Measurements from ENCODE around the gene FMNL3. TPM values are rescaled to one million over a fixed set of nuclear protein-coding genes. Genes with fewer than 3 reads are reported as not detected.

Gene FMNL3
- total and polyA plus RNA-seq, 2 of the 8 experiments (the other 6 are each of a cell fraction or from before 2014, with no cell fraction given) = 8.6 to 29.0 TPM

DNA sequence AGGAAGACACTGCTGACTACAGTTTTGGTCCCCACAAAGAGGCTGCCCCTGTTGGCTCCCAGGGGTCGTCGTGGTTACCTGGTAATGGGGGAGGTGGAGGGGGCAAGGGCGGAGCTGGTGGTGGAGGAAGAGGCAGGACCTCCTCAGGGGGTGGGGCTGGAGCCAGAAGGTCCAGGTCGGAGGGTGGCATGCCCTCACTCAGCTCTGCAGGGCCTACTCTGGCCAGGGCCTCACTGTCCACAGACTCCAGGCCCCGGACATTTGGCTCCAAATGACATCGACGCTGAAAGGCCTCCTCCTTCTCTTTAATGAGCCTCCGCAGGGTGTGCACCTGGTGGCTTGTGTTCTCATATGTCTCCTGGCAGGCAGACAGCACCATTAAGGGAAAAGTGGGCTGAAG lies 55.4 kb downstream of the FMNL3 start (continued):
- TF ChIP-seq, protein P1, sequence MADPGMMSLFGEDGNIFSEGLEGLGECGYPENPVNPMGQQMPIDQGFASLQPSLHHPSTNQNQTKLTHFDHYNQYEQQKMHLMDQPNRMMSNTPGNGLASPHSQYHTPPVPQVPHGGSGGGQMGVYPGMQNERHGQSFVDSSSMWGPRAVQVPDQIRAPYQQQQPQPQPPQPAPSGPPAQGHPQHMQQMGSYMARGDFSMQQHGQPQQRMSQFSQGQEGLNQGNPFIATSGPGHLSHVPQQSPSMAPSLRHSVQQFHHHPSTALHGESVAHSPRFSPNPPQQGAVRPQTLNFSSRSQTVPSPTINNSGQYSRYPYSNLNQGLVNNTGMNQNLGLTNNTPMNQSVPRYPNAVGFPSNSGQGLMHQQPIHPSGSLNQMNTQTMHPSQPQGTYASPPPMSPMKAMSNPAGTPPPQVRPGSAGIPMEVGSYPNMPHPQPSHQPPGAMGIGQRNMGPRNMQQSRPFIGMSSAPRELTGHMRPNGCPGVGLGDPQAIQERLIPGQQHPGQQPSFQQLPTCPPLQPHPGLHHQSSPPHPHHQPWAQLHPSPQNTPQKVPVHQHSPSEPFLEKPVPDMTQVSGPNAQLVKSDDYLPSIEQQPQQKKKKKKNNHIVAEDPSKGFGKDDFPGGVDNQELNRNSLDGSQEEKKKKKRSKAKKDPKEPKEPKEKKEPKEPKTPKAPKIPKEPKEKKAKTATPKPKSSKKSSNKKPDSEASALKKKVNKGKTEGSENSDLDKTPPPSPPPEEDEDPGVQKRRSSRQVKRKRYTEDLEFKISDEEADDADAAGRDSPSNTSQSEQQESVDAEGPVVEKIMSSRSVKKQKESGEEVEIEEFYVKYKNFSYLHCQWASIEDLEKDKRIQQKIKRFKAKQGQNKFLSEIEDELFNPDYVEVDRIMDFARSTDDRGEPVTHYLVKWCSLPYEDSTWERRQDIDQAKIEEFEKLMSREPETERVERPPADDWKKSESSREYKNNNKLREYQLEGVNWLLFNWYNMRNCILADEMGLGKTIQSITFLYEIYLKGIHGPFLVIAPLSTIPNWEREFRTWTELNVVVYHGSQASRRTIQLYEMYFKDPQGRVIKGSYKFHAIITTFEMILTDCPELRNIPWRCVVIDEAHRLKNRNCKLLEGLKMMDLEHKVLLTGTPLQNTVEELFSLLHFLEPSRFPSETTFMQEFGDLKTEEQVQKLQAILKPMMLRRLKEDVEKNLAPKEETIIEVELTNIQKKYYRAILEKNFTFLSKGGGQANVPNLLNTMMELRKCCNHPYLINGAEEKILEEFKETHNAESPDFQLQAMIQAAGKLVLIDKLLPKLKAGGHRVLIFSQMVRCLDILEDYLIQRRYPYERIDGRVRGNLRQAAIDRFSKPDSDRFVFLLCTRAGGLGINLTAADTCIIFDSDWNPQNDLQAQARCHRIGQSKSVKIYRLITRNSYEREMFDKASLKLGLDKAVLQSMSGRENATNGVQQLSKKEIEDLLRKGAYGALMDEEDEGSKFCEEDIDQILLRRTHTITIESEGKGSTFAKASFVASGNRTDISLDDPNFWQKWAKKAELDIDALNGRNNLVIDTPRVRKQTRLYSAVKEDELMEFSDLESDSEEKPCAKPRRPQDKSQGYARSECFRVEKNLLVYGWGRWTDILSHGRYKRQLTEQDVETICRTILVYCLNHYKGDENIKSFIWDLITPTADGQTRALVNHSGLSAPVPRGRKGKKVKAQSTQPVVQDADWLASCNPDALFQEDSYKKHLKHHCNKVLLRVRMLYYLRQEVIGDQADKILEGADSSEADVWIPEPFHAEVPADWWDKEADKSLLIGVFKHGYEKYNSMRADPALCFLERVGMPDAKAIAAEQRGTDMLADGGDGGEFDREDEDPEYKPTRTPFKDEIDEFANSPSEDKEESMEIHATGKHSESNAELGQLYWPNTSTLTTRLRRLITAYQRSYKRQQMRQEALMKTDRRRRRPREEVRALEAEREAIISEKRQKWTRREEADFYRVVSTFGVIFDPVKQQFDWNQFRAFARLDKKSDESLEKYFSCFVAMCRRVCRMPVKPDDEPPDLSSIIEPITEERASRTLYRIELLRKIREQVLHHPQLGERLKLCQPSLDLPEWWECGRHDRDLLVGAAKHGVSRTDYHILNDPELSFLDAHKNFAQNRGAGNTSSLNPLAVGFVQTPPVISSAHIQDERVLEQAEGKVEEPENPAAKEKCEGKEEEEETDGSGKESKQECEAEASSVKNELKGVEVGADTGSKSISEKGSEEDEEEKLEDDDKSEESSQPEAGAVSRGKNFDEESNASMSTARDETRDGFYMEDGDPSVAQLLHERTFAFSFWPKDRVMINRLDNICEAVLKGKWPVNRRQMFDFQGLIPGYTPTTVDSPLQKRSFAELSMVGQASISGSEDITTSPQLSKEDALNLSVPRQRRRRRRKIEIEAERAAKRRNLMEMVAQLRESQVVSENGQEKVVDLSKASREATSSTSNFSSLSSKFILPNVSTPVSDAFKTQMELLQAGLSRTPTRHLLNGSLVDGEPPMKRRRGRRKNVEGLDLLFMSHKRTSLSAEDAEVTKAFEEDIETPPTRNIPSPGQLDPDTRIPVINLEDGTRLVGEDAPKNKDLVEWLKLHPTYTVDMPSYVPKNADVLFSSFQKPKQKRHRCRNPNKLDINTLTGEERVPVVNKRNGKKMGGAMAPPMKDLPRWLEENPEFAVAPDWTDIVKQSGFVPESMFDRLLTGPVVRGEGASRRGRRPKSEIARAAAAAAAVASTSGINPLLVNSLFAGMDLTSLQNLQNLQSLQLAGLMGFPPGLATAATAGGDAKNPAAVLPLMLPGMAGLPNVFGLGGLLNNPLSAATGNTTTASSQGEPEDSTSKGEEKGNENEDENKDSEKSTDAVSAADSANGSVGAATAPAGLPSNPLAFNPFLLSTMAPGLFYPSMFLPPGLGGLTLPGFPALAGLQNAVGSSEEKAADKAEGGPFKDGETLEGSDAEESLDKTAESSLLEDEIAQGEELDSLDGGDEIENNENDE (IDR thresholded peaks at IDR 0.05; ENCODE audit: insufficient replicate concordance, low read length) = no peak
- no peak for TF ChIP-seq EGR1 (IDR thresholded peaks at IDR 0.05; ENCODE audit: borderline replicate concordance, low read depth, low read length)
- no peak for TF ChIP-seq JUN (IDR thresholded peaks at IDR 0.05; ENCODE audit: low read depth, low read length)

All from H1 (cell line).